ENCODE data around the gene MYOZ3.

MYOZ3 gene

GRCh38 chr5:150706776-150707390 lies 45.8 kb downstream of the MYOZ3 start:
- DNase-seq: no peak

GRCh38 chr5:150710165-150710564 lies 49.1 kb downstream of the MYOZ3 start:
- no peak for DNase-seq

- DNase-seq: no peak
Measured at GRCh38 chr5:150723845-150724244, 62.8 kb downstream of the MYOZ3 start.
